A549 (cell line): ENCODE measurements around the gene CEP83. TPM values are rescaled to one million over a fixed set of nuclear protein-coding genes. Genes with fewer than 3 reads are reported as not detected.

Experiments
- ATAC-seq, 2 experiments: fragments of 200-7000 bp in 1 of 2; fragments of >200 bp in 1 of 2; cut with Nextera tagmentation in 1 of 2; cut with Tn5 transposase in 1 of 2; 3 replicates each; pipeline versions ENCODE4 v1.8.0 to v1.9.1; 2018 to 2020; ENCODE audit warnings: mild to moderate bottlenecking in 1 of 2, moderate library complexity in 1 of 2
- CTCF ChIA-PET: fragments of 300-600 bp; sonication (Branson Sonifier 250); formaldehyde crosslinking; extraction: SDS; loops from one replicate; lab custom pipeline; 2021; ENCODE audit warnings: antibody characterized with exemption, inconsistent platforms; lab: Yijun Ruan, JAX
- POLR2A ChIA-PET: fragments of 350-600 bp; formaldehyde crosslinking; extraction: SDS; loops from one replicate; lab custom pipeline; 2021; ENCODE audit warnings: antibody characterized with exemption, inconsistent platforms; lab: Yijun Ruan, JAX
- DNase-seq, 2 experiments: peaks; one replicate each; pipeline versions ENCODE4 v3.0.0 to v3.0.0-alpha.2; 2011 to 2016; ENCODE audit warnings: low read depth in 1 of 2, low spot score in 1 of 2
- FAIRE-seq: peaks from 2 replicates; lab custom pipeline; 2011; peaks lifted over from hg19 to GRCh38; lab: Jason Lieb, UNC
- H3K27ac ChIP-seq, 2 experiments: fragments of >200 bp; sonication (Bioruptor Twin); formaldehyde crosslinking; 3 replicates each; pipeline ENCODE4 v1.5.1; 2016 to 2017
- H3K4me1 ChIP-seq: fragments of >200 bp; sonication (Bioruptor Twin); formaldehyde crosslinking; 3 replicates; pipeline ENCODE4 v1.6.1; 2016
- H3K4me2 ChIP-seq: fragments of >200 bp; sonication (Bioruptor Twin); formaldehyde crosslinking; 3 replicates; pipeline ENCODE4 v1.6.1; 2016
- H3K4me3 ChIP-seq: fragments of >200 bp; sonication (Bioruptor Twin); formaldehyde crosslinking; 3 replicates; pipeline ENCODE4 v1.5.1; 2016
- H3K9me3 ChIP-seq: fragments of >200 bp; sonication (Bioruptor Twin); formaldehyde crosslinking; 3 replicates; pipeline ENCODE4 v1.6.1; 2016
- CBX2 ChIP-seq: fragments of 200-600 bp; sonication (generic); IDR thresholded peaks from 2 replicates; pipeline ENCODE4 v1.6.1; 2016; ENCODE audit warnings: low read depth, mild to moderate bottlenecking, borderline replicate concordance
- CBX8 ChIP-seq: fragments of 200-600 bp; sonication (generic); IDR thresholded peaks from 2 replicates; pipeline ENCODE4 v1.6.1; 2016
- CEBPB ChIP-seq, 2 experiments: fragments of >200 bp in 1 of 2; sonication (Bioruptor Twin) in 1 of 2; formaldehyde crosslinking in 1 of 2; IDR thresholded peaks; 2 replicates each; pipeline ENCODE4 v1.6.1; 2012 to 2016
- CHD2 ChIP-seq: fragments of 150-350 bp; IDR thresholded peaks from 2 replicates; pipeline ENCODE4 v1.6.1; 2014; ENCODE audit warnings: low read length; ENCODE audit not compliant: partially characterized antibody
- CHD4 ChIP-seq: fragments of 200-600 bp; sonication (generic); IDR thresholded peaks from 2 replicates; pipeline ENCODE4 v1.6.1; 2016; ENCODE audit warnings: antibody characterized with exemption, mild to moderate bottlenecking, borderline replicate concordance
- EHMT2 ChIP-seq: fragments of 200-600 bp; sonication (generic); IDR thresholded peaks from 2 replicates; pipeline ENCODE4 v1.6.1; 2016; ENCODE audit warnings: antibody characterized with exemption, low read depth, mild to moderate bottlenecking, moderate library complexity
- ELK1 ChIP-seq: fragments of 150-350 bp; IDR thresholded peaks from 2 replicates; pipeline ENCODE4 v1.6.1; 2014; ENCODE audit warnings: low read depth, mild to moderate bottlenecking, low read length
- ESRRA ChIP-seq: fragments of 150-350 bp; IDR thresholded peaks from 2 replicates; pipeline ENCODE4 v1.6.1; 2014; ENCODE audit warnings: mild to moderate bottlenecking, low read length, borderline replicate concordance
- FOSL2 ChIP-seq, 2 experiments: fragments of 450-650 bp in 1 of 2; fragments of >200 bp in 1 of 2; sonication (Bioruptor Twin) in 1 of 2; formaldehyde crosslinking; IDR thresholded peaks; 2 replicates each; pipeline versions ENCODE4 v1.5.0 to v1.6.1; 2016 to 2020; ENCODE audit warnings: mild to moderate bottlenecking in 1 of 2, moderate library complexity in 1 of 2
- FOXS1 ChIP-seq: fragments of 250-450 bp; sonication (Bioruptor Pico); IDR thresholded peaks from 2 replicates; pipeline ENCODE4 v1.5.0; 2020; ENCODE audit warnings: mild to moderate bottlenecking, moderate library complexity
- HDAC2 ChIP-seq: fragments of 200-600 bp; sonication (generic); IDR thresholded peaks from 2 replicates; pipeline ENCODE4 v1.6.1; 2016
- HES2 ChIP-seq: fragments of >200 bp; sonication (Bioruptor Twin); formaldehyde crosslinking; IDR thresholded peaks from 2 replicates; pipeline ENCODE4 v1.6.1; 2016
- HMGXB4 ChIP-seq: fragments of 250-450 bp; sonication (Bioruptor Pico); IDR thresholded peaks from 2 replicates; pipeline ENCODE4 v1.5.0; 2021; ENCODE audit warnings: mild to moderate bottlenecking, moderate library complexity, borderline replicate concordance
- HOXB5 ChIP-seq: fragments of 250-450 bp; sonication (Bioruptor Pico); IDR thresholded peaks from 2 replicates; pipeline ENCODE4 v1.5.0; 2020; ENCODE audit warnings: mild to moderate bottlenecking, moderate library complexity
- JUN ChIP-seq, 2 experiments: fragments of >200 bp; sonication (Bioruptor Twin); formaldehyde crosslinking; IDR thresholded peaks; 2 replicates in 1 of 2; 3 replicates in 1 of 2; pipeline ENCODE4 v1.6.1; 2016 to 2017
- KDM5A ChIP-seq: fragments of 200-600 bp; sonication (generic); IDR thresholded peaks from 2 replicates; pipeline ENCODE4 v1.6.1; 2016; ENCODE audit warnings: antibody characterized with exemption, mild to moderate bottlenecking
- MAFK ChIP-seq: fragments of 450-650 bp; IDR thresholded peaks from 2 replicates; pipeline ENCODE4 v1.6.1; 2014; ENCODE audit not compliant: partially characterized antibody
- MAX ChIP-seq: IDR thresholded peaks from 2 replicates; pipeline ENCODE4 v1.6.1; 2012
- MAZ ChIP-seq: fragments of 150-350 bp; IDR thresholded peaks from 2 replicates; pipeline ENCODE4 v1.6.1; 2014; ENCODE audit warnings: antibody characterized with exemption, low read depth, low read length, borderline replicate concordance
- MYC ChIP-seq: IDR thresholded peaks from 2 replicates; pipeline ENCODE4 v1.6.1; 2012; ENCODE audit warnings: mild to moderate bottlenecking, inconsistent platforms, low read length, improper control_type of control experiment, borderline replicate concordance
- NFE2L2 ChIP-seq: fragments of 150-350 bp; conservative IDR thresholded peaks from 2 replicates; pipeline ENCODE4 v1.6.1; 2014; ENCODE audit warnings: low read length
- NPAS2 ChIP-seq: fragments of 250-450 bp; sonication (Bioruptor Pico); IDR thresholded peaks from 2 replicates; pipeline ENCODE4 v1.8.0; 2022; ENCODE audit warnings: mild to moderate bottlenecking, moderate library complexity, borderline replicate concordance
- POLR2A ChIP-seq: IDR thresholded peaks from 2 replicates; pipeline ENCODE4 v1.6.1; 2012; ENCODE audit warnings: mild to moderate bottlenecking, low read length
- RAD21 ChIP-seq, 2 experiments: fragments of >200 bp in 1 of 2; sonication (Bioruptor Twin) in 1 of 2; formaldehyde crosslinking in 1 of 2; IDR thresholded peaks in 1 of 2; conservative IDR thresholded peaks in 1 of 2; 2 replicates in 1 of 2; 3 replicates in 1 of 2; pipeline ENCODE4 v1.6.1; 2012 to 2018; ENCODE audit warnings: inconsistent platforms in 1 of 2
- RNF2 ChIP-seq: fragments of 200-600 bp; sonication (generic); IDR thresholded peaks from 2 replicates; pipeline ENCODE4 v1.6.1; 2016; ENCODE audit warnings: low read depth, mild to moderate bottlenecking, antibody characterized with exemption, moderate library complexity, borderline replicate concordance
- SMC3 ChIP-seq: fragments of >200 bp; sonication (Bioruptor Twin); formaldehyde crosslinking; IDR thresholded peaks from 3 replicates; pipeline ENCODE4 v1.6.1; 2018; ENCODE audit warnings: inconsistent platforms
- SREBF2 ChIP-seq: fragments of 450-650 bp; IDR thresholded peaks from 2 replicates; pipeline ENCODE4 v1.6.1; 2014; ENCODE audit warnings: mild to moderate bottlenecking, moderate library complexity
- USF2 ChIP-seq: fragments of 450-650 bp; IDR thresholded peaks from 2 replicates; pipeline ENCODE4 v1.6.1; 2014; ENCODE audit warnings: antibody characterized with exemption
- ZC3H11A ChIP-seq: fragments of 450-650 bp; IDR thresholded peaks from 2 replicates; pipeline ENCODE4 v1.6.1; 2014; ENCODE audit warnings: antibody characterized with exemption, mild to moderate bottlenecking
- ZNF302 ChIP-seq: fragments of 250-450 bp; sonication (Bioruptor Pico); IDR thresholded peaks from 2 replicates; pipeline ENCODE4 v1.9.0; 2021; ENCODE audit warnings: inconsistent platforms, mild to moderate bottlenecking, moderate library complexity
- ZSCAN20 ChIP-seq: fragments of 250-450 bp; sonication (Bioruptor Pico); IDR thresholded peaks from 2 replicates; pipeline ENCODE4 v1.8.0; 2022; ENCODE audit warnings: mild to moderate bottlenecking, moderate library complexity
- WGBS: methylation state at CpG from one replicate; pipeline ENCODE4 v1.1.6; 2017; ENCODE audit errors: missing lambda C conversion rate; 5-methylcytosine and 5-hydroxymethylcytosine counted together
- polyA plus RNA-seq, 4 experiments: library from polyadenylated mRNA; depleted of rRNA in 3 of 4; stranded (reverse); fragments of >200 nt; fragmentation: RNase III in 1 of 4; extraction: RNeasy Plus Mini Kit Qiagen cat#74134 plus additional on column Dnase treatment in 1 of 4; gene quantifications; 2 replicates in 3 of 4; 3 replicates in 1 of 4; pipeline ENCODE4 v1.2.3, GENCODE V29; 2011 to 2017

The CEP83 gene
- polyA plus RNA-seq, 2 of the 4 experiments (the other 2 are of a cell fraction), result 8.5 to 21.4 TPM

GRCh38 chr12:94415066-94415465 lies 44.6 kb downstream of the CEP83 start:
- no peak for DNase-seq
- H3K9me3 ChIP-seq, result no peaks in the 10 kb centered on the region
- TF ChIP-seq SREBF2 (no peak), NFE2L2 (no peak), ELK1 (no peak), CBX2 (no peak), ZSCAN20 (CRISPR knock-in tag) (no peak), POLR2A (no peak), JUN (IDR thresholded peaks at IDR 0.05) (no peak), FOSL2 (IDR thresholded peaks at IDR 0.05) (no peak), FOSL2 (CRISPR knock-in tag; IDR thresholded peaks at IDR 0.05) (no peak), MAZ (no peak), KDM5A (no peak)
- TF ChIP-seq, all 56 proteins: peak for 0
- FAIRE-seq (no peak), ATAC-seq (no peak)
- ChIA-PET CTCF (no interaction called here), POLR2A (no interaction called here)
- H3K27ac ChIP-seq, result no peak overlapping the region
- no peak overlapping the region for H3K4me3 ChIP-seq
- no peak overlapping the region for H3K4me2 ChIP-seq
- no peaks in the 10 kb centered on the region for H3K4me1 ChIP-seq

- FAIRE-seq (no peak), ATAC-seq (no peak; a peak in 1 of 6 replicates), DNase-seq (no peak)
- Histone ChIP-seq H3K9me3 (no peaks in the 10 kb centered on the region), H3K27ac (no peak overlapping the region), H3K4me2 (no peak overlapping the region), H3K4me3 (no peak overlapping the region), H3K4me1 (no peaks in the 10 kb centered on the region)
- WGBS, result 91% methylated on average over 3 of the region's 3 CpGs
- CTCF ChIA-PET, result no interaction called here
- TF ChIP-seq CHD2 (no peak), ELK1 (no peak), ZC3H11A (no peak), HES2 (no peak), HOXB5 (no peak), MAX (no peak), CBX8 (no peak), ESRRA (no peak), CBX2 (no peak), MAFK (no peak), USF2 (no peak), EHMT2 (no peak), CEBPB (IDR thresholded peaks at IDR 0.05) (no peak)
- POLR2A ChIA-PET, result no interaction called here
These were observed 54.1 kb downstream of the CEP83 start for GRCh38 chr12:94405413-94406116.

- Histone ChIP-seq H3K4me1 (no peaks in the 10 kb centered on the region), H3K4me3 (no peak overlapping the region), H3K4me2 (no peak overlapping the region), H3K9me3 (no peaks in the 10 kb centered on the region), H3K27ac (no peak overlapping the region)
- WGBS, result 84% methylated on average over 2 of the region's 2 CpGs
- FAIRE-seq (no peak), ATAC-seq (no peak), DNase-seq (no peak)
- POLR2A ChIA-PET, result no interaction called here
- CTCF ChIA-PET, result no interaction called here
- TF ChIP-seq CHD4 (no peak), EHMT2 (no peak), RAD21 (conservative IDR thresholded peaks at IDR 0.05 in 1 of 2, IDR thresholded peaks at IDR 0.05 in 1 of 2) (no peak), MYC (no peak), FOXS1 (CRISPR knock-in tag) (no peak), NPAS2 (CRISPR knock-in tag) (no peak), HMGXB4 (CRISPR knock-in tag) (no peak), MAFK (no peak), RNF2 (no peak), SMC3 (no peak), MAX (no peak), ZNF302 (CRISPR knock-in tag) (no peak), HDAC2 (no peak)
These were observed 54.8 kb downstream of the CEP83 start for GRCh38 chr12:94404854-94405253.
